Ascending aorta (tissue), 2 donors: ENCODE data around the gene THADA. TPM values are rescaled to one million over a fixed set of nuclear protein-coding genes. Genes with fewer than 3 reads are reported as not detected.

Experiments used
- DNase-seq, 2 donors: peaks; one replicate each; pipeline ENCODE4 v3.0.0-alpha.2; 2019; ENCODE audit warnings: low spot score in 2 of 2
- H3K27ac ChIP-seq, 2 donors: fragments of 200-600 bp; sonication (generic); one replicate each; pipeline ENCODE4 v1.5.1; 2016 to 2017; ENCODE audit warnings: mild to moderate bottlenecking in 1 of 2
- H3K27me3 ChIP-seq: fragments of 200-600 bp; sonication (generic); one replicate; pipeline ENCODE4 v1.5.1; 2017
- H3K36me3 ChIP-seq, 2 donors: fragments of 200-600 bp; sonication (generic); one replicate each; pipeline ENCODE4 v1.5.1; 2016
- H3K4me1 ChIP-seq, 2 donors: fragments of 200-600 bp; sonication (generic); one replicate each; pipeline ENCODE4 v1.5.1; 2016 to 2017; ENCODE audit warnings: mild to moderate bottlenecking in 1 of 2
- H3K4me3 ChIP-seq, 2 donors: fragments of 200-600 bp; sonication (generic); one replicate each; pipeline ENCODE4 v1.5.1; 2016 to 2017; ENCODE audit warnings: mild to moderate bottlenecking in 1 of 2
- H3K9me3 ChIP-seq, 2 donors: fragments of 200-600 bp; sonication (generic); one replicate each; pipeline ENCODE4 v1.5.1; 2016
- CTCF ChIP-seq, 3 experiments: fragments of 200-600 bp in 2 of 3; fragments of 450-650 bp in 1 of 3; sonication (generic) in 2 of 3; IDR thresholded peaks; one replicate each; pipeline ENCODE4 v1.5.1; 2016 to 2019; ENCODE audit warnings: antibody characterized with exemption in 3 of 3, mild to moderate bottlenecking in 1 of 3, moderate library complexity in 1 of 3
- intact Hi-C: fragments of 100-400 bp; cut with DNase I; formaldehyde crosslinking; loops from one replicate; pipeline ENCODE4 v1.15.1; 2023
- total RNA-seq: library from RNA; depleted of rRNA; stranded (reverse); fragments of >200 nt; gene quantifications from one replicate; pipeline ENCODE4 v1.1.0, GENCODE V29; 2016

Gene THADA
- total RNA-seq, 1 donor from 2014 or later, result 27.4 TPM

- H3K36me3 ChIP-seq, result no peaks in the 10 kb centered on the region
- intact Hi-C loops, result loop anchor here (5.0 kb wide), 1 partner anchor 138 kb away; the partner anchor contains the start of gene DYNC2LI1
- no peak overlapping the region for H3K27ac ChIP-seq
- H3K27me3 ChIP-seq, result no peaks in the 10 kb centered on the region
- no peak overlapping the region for H3K4me3 ChIP-seq
- no peak for TF ChIP-seq CTCF (IDR thresholded peaks at IDR 0.05)
- H3K9me3 ChIP-seq, result no peaks in the 10 kb centered on the region
- H3K4me1 ChIP-seq, result peaks cover 0 to 4% of the 10 kb centered on the region in 2 donors
- DNase-seq, result no peak
Observed at GRCh38 chr2:43634604-43635306, 38.9 kb upstream of the THADA start.

- no peak overlapping the region for H3K4me3 ChIP-seq
- TF ChIP-seq CTCF (IDR thresholded peaks at IDR 0.05), result no peak
- H3K9me3 ChIP-seq, result no peaks in the 10 kb centered on the region
- peaks cover 0 to 3% of the 10 kb centered on the region in 2 donors for H3K4me1 ChIP-seq
- H3K36me3 ChIP-seq, result no peaks in the 10 kb centered on the region
- no peaks in the 10 kb centered on the region for H3K27me3 ChIP-seq
- no peak overlapping the region for H3K27ac ChIP-seq
- DNase-seq, result no peak
- intact Hi-C loops, result no loop called here
Observed at GRCh38 chr2:43631618-43632317, 35.9 kb upstream of the THADA start.

DNA sequence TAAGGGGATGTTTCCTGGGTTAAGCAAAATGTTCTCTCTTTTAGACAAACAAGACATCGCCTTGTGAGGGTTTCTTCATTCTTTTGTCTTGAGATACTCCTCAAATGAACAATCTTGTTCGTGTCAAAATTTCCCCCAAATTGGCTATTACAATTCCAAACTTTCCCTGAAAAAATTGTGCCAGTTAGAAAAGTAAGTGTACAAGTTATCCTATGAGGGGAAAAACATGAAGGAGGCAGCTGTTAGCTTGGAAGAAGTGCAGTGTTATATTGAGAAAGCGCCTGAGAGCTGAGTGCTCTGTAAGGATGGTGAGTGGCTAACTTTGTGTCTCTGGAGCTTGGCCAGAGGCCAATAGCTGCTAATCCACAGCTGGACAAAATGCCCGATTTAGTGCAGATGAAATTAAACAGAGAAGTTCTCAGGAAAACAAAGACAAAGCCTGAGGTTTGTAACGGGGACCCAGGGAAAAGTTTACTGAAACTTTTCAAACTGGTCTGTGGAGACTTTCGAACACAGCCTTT lies 27.2 kb upstream of the THADA start:
- Histone ChIP-seq H3K9me3 (no peaks in the 10 kb centered on the region), H3K4me3 (no peak overlapping the region), H3K36me3 (no peaks in the 10 kb centered on the region), H3K4me1 (no peaks in the 10 kb centered on the region), H3K27me3 (no peaks in the 10 kb centered on the region), H3K27ac (no peak overlapping the region)
- intact Hi-C loops, result no loop called here
- no peak for TF ChIP-seq CTCF (IDR thresholded peaks at IDR 0.05)
- DNase-seq, result no peak

DNA sequence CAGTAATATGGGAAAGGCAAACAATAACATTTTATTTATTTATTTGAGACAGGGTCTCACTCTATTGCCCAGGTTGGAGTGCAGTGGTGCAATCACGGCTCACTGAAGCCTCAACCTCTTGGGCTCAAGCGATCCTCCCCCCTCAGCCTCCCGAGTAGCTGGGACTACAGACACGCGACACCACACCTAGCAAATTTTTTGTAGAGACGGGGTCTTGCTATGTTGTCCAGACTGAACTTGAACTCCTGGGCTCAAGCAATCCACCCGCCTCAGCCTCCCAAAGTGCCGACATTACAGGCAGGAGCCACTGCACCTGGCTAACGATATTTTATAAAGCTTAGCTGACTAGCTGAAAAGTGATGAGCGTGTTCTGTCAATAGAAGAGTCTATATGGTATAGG lies 23.7 kb upstream of the THADA start:
- Histone ChIP-seq H3K27me3 (no peaks in the 10 kb centered on the region), H3K4me1 (peaks cover 0 to 3% of the 10 kb centered on the region in 2 donors), H3K36me3 (no peaks in the 10 kb centered on the region), H3K27ac (no peak overlapping the region), H3K9me3 (no peaks in the 10 kb centered on the region), H3K4me3 (no peak overlapping the region)
- intact Hi-C loops, result loop anchor here (10.0 kb wide), 1 partner anchor 85 kb away; no protein-coding TSS in a partner anchor
- no peak for TF ChIP-seq CTCF (IDR thresholded peaks at IDR 0.05)
- no peak for DNase-seq

DNA sequence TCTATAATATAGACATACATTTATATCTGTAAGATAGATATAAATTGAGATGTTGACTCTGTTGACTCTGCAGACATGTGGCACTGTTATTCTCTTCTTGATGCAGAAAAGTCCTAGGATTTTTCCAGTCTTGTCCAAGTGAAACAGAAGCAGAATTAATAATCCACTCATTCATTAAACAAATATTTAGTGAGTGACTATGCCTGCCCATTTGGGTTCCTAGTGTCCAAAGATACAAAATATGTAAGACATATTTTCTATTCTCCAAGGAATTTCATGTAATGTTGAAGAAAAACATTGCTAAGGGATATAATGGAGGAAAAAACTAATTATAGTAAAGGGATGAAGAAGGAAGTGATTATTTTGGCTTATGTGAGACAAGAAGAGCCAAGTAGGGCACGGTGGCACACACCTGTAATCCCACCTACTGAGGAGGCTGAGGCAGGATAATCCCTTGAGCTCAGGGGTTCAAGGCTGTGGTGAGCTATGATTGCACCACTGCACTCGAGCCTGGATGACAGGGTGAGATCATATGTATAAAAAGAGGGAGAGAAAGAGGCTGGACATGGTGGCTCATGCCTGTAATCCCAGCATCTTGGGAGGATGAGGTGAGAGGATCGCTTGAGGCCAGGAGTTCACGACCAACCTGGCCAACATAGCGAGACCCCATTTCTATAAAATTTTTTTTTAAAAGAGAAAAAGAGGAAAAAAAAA lies 21.3 kb upstream of the THADA start:
- intact Hi-C loops, result loop anchor here (10.0 kb wide), 1 partner anchor 88 kb away; no protein-coding TSS in a partner anchor
- no peak overlapping the region for H3K4me3 ChIP-seq
- no peak for TF ChIP-seq CTCF (IDR thresholded peaks at IDR 0.05)

More for the DNA sequence above, 21.3 kb upstream of the THADA start:
- no peaks in the 10 kb centered on the region for H3K9me3 ChIP-seq
- peaks cover 0 to 3% of the 10 kb centered on the region in 2 donors for H3K4me1 ChIP-seq
- H3K36me3 ChIP-seq, result no peaks in the 10 kb centered on the region
- no peak for DNase-seq
- H3K27ac ChIP-seq, result peak overlapping the region in 1 of 2 donors; percentile 23
- no peaks in the 10 kb centered on the region for H3K27me3 ChIP-seq
